PC-3 (cell line): Measurements from ENCODE around the gene DCAF4. TPM values are rescaled to one million over a fixed set of nuclear protein-coding genes. Genes with fewer than 3 reads are reported as not detected.

Source experiments
- ATAC-seq: fragments of 200-7000 bp; cut with Tn5 transposase; 2 replicates; pipeline ENCODE4 v1.9.1; 2020; ENCODE audit warnings: mild to moderate bottlenecking, moderate library complexity
- BruUV-seq: library from RNA; stranded (reverse); fragments of 400-500 nt; replicated peaks from 2 replicates; lab custom pipeline; 2021; lab: Mats Ljungman, UMichigan
- CTCF ChIA-PET: fragments of 300-600 bp; sonication (Branson Sonifier 250); formaldehyde crosslinking; loops from one replicate; lab custom pipeline; 2022; ENCODE audit warnings: antibody characterized with exemption; lab: Charles Lee
- POLR2A ChIA-PET: fragments of 300-600 bp; sonication (Branson Sonifier 250); formaldehyde crosslinking; loops from one replicate; lab custom pipeline; 2022; ENCODE audit warnings: antibody characterized with exemption; ENCODE audit not compliant: unreplicated experiment; lab: Charles Lee
- DNase-seq: peaks from one replicate; pipeline ENCODE4 v3.0.0-alpha.2; 2015
- H2AFZ ChIP-seq: fragments of 300-600 bp; sonication (generic); 2 replicates; pipeline ENCODE4 v1.6.0; 2016; ENCODE audit warnings: antibody characterized with exemption, low read length
- H3F3A ChIP-seq: fragments of 300-600 bp; sonication (generic); one replicate; pipeline ENCODE4 v1.6.0; 2017; ENCODE audit warnings: antibody characterized with exemption, low read length, control low read depth, mild to moderate bottlenecking; ENCODE audit not compliant: unreplicated experiment
- H3K27ac ChIP-seq: fragments of 300-600 bp; sonication (generic); 2 replicates; pipeline ENCODE4 v1.5.1; 2016; ENCODE audit warnings: mild to moderate bottlenecking, low read length
- H3K27me3 ChIP-seq: fragments of 300-600 bp; sonication (generic); 2 replicates; pipeline ENCODE4 v1.6.1; 2016; ENCODE audit warnings: low read length, mixed read lengths
- H3K36me3 ChIP-seq: fragments of 300-600 bp; sonication (generic); 2 replicates; pipeline ENCODE4 v1.6.1; 2016; ENCODE audit warnings: low read depth, mixed run types, low read length, mixed read lengths
- H3K4me1 ChIP-seq: fragments of 300-600 bp; sonication (generic); 2 replicates; pipeline ENCODE4 v1.5.1; 2016; ENCODE audit warnings: low read length; ENCODE audit not compliant: insufficient read depth
- H3K4me2 ChIP-seq: fragments of 300-600 bp; sonication (generic); 2 replicates; pipeline ENCODE4 v1.6.0; 2016; ENCODE audit warnings: low read length
- H3K4me3 ChIP-seq: fragments of 300-600 bp; sonication (generic); 2 replicates; pipeline ENCODE4 v1.5.1; 2016; ENCODE audit warnings: mild to moderate bottlenecking, low read length, mixed read lengths
- H3K79me2 ChIP-seq: fragments of 300-600 bp; sonication (generic); 2 replicates; pipeline ENCODE4 v1.6.1; 2017; ENCODE audit warnings: low read length, mixed read lengths
- H3K9ac ChIP-seq: fragments of 300-600 bp; sonication (generic); 2 replicates; pipeline ENCODE4 v1.6.0; 2016; ENCODE audit warnings: mild to moderate bottlenecking, low read length
- H3K9me2 ChIP-seq: fragments of 300-600 bp; sonication (generic); replicated peaks from 2 replicates; pipeline ENCODE4 v1.6.1; 2016; ENCODE audit warnings: mixed run types, low read length, mixed read lengths
- H3K9me3 ChIP-seq: fragments of 300-600 bp; sonication (generic); 2 replicates; pipeline ENCODE4 v1.6.1; 2016; ENCODE audit warnings: low read length, mixed read lengths
- H4K20me1 ChIP-seq: fragments of 300-600 bp; sonication (generic); 2 replicates; pipeline ENCODE4 v1.6.1; 2016; ENCODE audit warnings: low read length, mixed read lengths
- CTCF ChIP-seq: fragments of 300-600 bp; sonication (generic); conservative IDR thresholded peaks from 2 replicates; pipeline ENCODE4 v1.5.1; 2017; ENCODE audit warnings: antibody characterized with exemption, low read depth, mild to moderate bottlenecking, low read length
- EZH2 ChIP-seq: fragments of 300-600 bp; sonication (generic); IDR thresholded peaks from one replicate; pipeline ENCODE4 v1.6.1; 2017; ENCODE audit warnings: antibody characterized with exemption, mild to moderate bottlenecking, low read length; ENCODE audit not compliant: unreplicated experiment
- EZH2phosphoT487 ChIP-seq: fragments of 300-600 bp; sonication (generic); IDR thresholded peaks from 2 replicates; pipeline ENCODE4 v1.6.1; 2018; ENCODE audit warnings: mild to moderate bottlenecking, antibody characterized with exemption, low read length, borderline replicate concordance
- intact Hi-C: fragments of 100-400 bp; cut with micrococcal nuclease; formaldehyde crosslinking; loops from 2 replicates; pipeline ENCODE4 v1.9.0; 2023
- total RNA-seq: library from RNA; depleted of rRNA; stranded (reverse); fragments of >200 nt; gene quantifications from 2 replicates; pipeline ENCODE4 v1.2.3, GENCODE V29; 2014

DCAF4 gene
- total RNA-seq, 1 experiment from 2014 or later, result 55.8 TPM

- TF ChIP-seq EZH2 (no peak), EZH2phosphoT487 (no peak), CTCF (no peak)
- no peaks in the 10 kb centered on the region for H3F3A ChIP-seq
- DNase-seq (no peak), ATAC-seq (no peak)
- peaks cover 8% of the 10 kb centered on the region; the same call in 1 of the 2 replicates for H4K20me1 ChIP-seq
- no peaks in the 10 kb centered on the region for H3K27me3 ChIP-seq
- ChIA-PET POLR2A (no interaction called here), CTCF (no interaction called here)
- H3K4me1 ChIP-seq, result peaks cover 27% of the 10 kb centered on the region
- no peak overlapping the region for H3K4me2 ChIP-seq
- H2AFZ ChIP-seq, result no peak overlapping the region
- no TSS peak for BruUV-seq
- no peaks in the 10 kb centered on the region for H3K9me2 ChIP-seq
- no peak overlapping the region for H3K9ac ChIP-seq
- peaks cover 91% of the 10 kb centered on the region for H3K79me2 ChIP-seq
- intact Hi-C loops, result no loop called here
- H3K27ac ChIP-seq, result no peak overlapping the region
- H3K4me3 ChIP-seq, result no peak overlapping the region
- peaks cover 4% of the 10 kb centered on the region; the same call in 1 of the 2 replicates for H3K36me3 ChIP-seq
- H3K9me3 ChIP-seq, result no peaks in the 10 kb centered on the region
Measured at GRCh38 chr14:72888636-72889201, 37.5 kb upstream of the DCAF4 start.

GRCh38 chr14:72889366-72889765, 36.9 kb upstream of the DCAF4 start:
- Histone ChIP-seq H3K36me3 (peaks cover 4% of the 10 kb centered on the region; the same call in 1 of the 2 replicates), H3K4me2 (no peak overlapping the region), H3K9me3 (no peaks in the 10 kb centered on the region), H3K27me3 (no peaks in the 10 kb centered on the region), H3K27ac (no peak overlapping the region), H3F3A (no peaks in the 10 kb centered on the region), H4K20me1 (peaks cover 8% of the 10 kb centered on the region; the same call in 1 of the 2 replicates), H3K9me2 (no peaks in the 10 kb centered on the region), H3K4me3 (no peak overlapping the region), H3K4me1 (peaks cover 21% of the 10 kb centered on the region), H3K9ac (no peak overlapping the region), H2AFZ (no peak overlapping the region), H3K79me2 (peaks cover 90% of the 10 kb centered on the region)
- DNase-seq (no peak), ATAC-seq (no peak)
- intact Hi-C loops, result no loop called here
- BruUV-seq, result no TSS peak
- POLR2A ChIA-PET, result no interaction called here
- TF ChIP-seq EZH2 (no peak), EZH2phosphoT487 (no peak), CTCF (no peak)
- CTCF ChIA-PET, result no interaction called here

GRCh38 chr14:72891666-72892102, 34.6 kb upstream of the DCAF4 start:
- H3K27me3 ChIP-seq, result no peaks in the 10 kb centered on the region
- peak overlapping the region; percentile 91 for H2AFZ ChIP-seq

More at GRCh38 chr14:72891666-72892102, 34.6 kb upstream of the DCAF4 start:
- Histone ChIP-seq H3K9me2 (no peaks in the 10 kb centered on the region), H3K27ac (no peak overlapping the region), H4K20me1 (peaks cover 8% of the 10 kb centered on the region; the same call in 1 of the 2 replicates), H3K4me1 (peaks cover 25% of the 10 kb centered on the region), H3K4me2 (peak overlapping the region; percentile 95), H3K9ac (peak overlapping the region; percentile 72), H3F3A (no peaks in the 10 kb centered on the region), H3K4me3 (peak overlapping the region; percentile 82), H3K9me3 (no peaks in the 10 kb centered on the region), H3K36me3 (0 out of 2 replicates have a peak, but pooled peaks cover 2% of the 10 kb centered on the region), H3K79me2 (peaks cover 72% of the 10 kb centered on the region)
- POLR2A ChIA-PET, result interaction anchor here (0.5 to 0.7 kb wide), 2 partner anchors 244 to 281 kb away, joined by 3 read pairs; partner anchors contain the start of gene PSEN1
- no TSS peak for BruUV-seq
- intact Hi-C loops, result loop anchor here (1.0 kb wide), 1 partner anchor 7 kb away; no protein-coding TSS in a partner anchor
- DNase-seq, result no peak
- CTCF ChIA-PET, result interaction anchor here (0.6 to 1.3 kb wide), 4 partner anchors 13 to 374 kb away, joined by 3 to 8 read pairs (median 4); no protein-coding TSS in a partner anchor
- TF ChIP-seq CTCF, result no peak
- no peak for TF ChIP-seq EZH2phosphoT487
- TF ChIP-seq EZH2, result no peak
- 0 out of 2 replicates have a peak, but pooled peaks have one; percentile 0 for ATAC-seq
